CD4-positive, alpha-beta T cell (primary cell): ENCODE measurements around the gene XDH. TPM values are rescaled to one million over a fixed set of nuclear protein-coding genes. Genes with fewer than 3 reads are reported as not detected.

Source experiments
- ATAC-seq: fragments of 200-7000 bp; cut with Tn5 transposase; one replicate; pipeline ENCODE4 v1.10.0; 2022; ENCODE audit warnings: mild to moderate bottlenecking; ENCODE audit not compliant: poor library complexity
- CTCF ChIA-PET: fragments of 350-600 bp; sonication (Branson Sonifier 250); formaldehyde crosslinking; loops from one replicate; lab custom pipeline; 2021; ENCODE audit warnings: antibody characterized with exemption, inconsistent platforms; lab: Charles Lee
- POLR2A ChIA-PET: fragments of 350-600 bp; sonication (Branson Sonifier 250); formaldehyde crosslinking; loops from one replicate; lab custom pipeline; 2021; ENCODE audit warnings: antibody characterized with exemption, inconsistent platforms; lab: Charles Lee
- DNase-seq, 14 experiments: peaks; one replicate each; pipeline ENCODE4 v3.0.0-alpha.2; 2013 to 2020; ENCODE audit warnings: mixed read lengths in 2 of 14
- H3K27ac ChIP-seq, 2 donors: one replicate each; pipeline versions ENCODE4 v1.5.1 to v1.7.0; 2013; ENCODE audit warnings: low read length in 2 of 2, low read depth in 1 of 2, mild to moderate bottlenecking in 1 of 2
- H3K27me3 ChIP-seq, 2 experiments: 1 replicate in 1 of 2; 2 replicates in 1 of 2; pipeline versions ENCODE4 v1.6.1 to v1.7.0; 2013; ENCODE audit warnings: low read length in 2 of 2, control low read depth in 1 of 2, mild to moderate bottlenecking in 1 of 2, moderate library complexity in 1 of 2; ENCODE audit not compliant: insufficient read depth in 2 of 2, control insufficient read depth in 1 of 2
- H3K36me3 ChIP-seq: one replicate; pipeline ENCODE4 v1.6.1; 2013; ENCODE audit warnings: low read length, control low read depth; ENCODE audit not compliant: insufficient read depth
- H3K4me1 ChIP-seq: one replicate; pipeline ENCODE4 v1.6.1; 2013; ENCODE audit warnings: low read length, control low read depth; ENCODE audit not compliant: insufficient read depth
- H3K4me3 ChIP-seq: one replicate; pipeline ENCODE4 v1.5.1; 2013; ENCODE audit warnings: mild to moderate bottlenecking, low read length, moderate library complexity
- H3K9me3 ChIP-seq, 2 experiments: 1 replicate in 1 of 2; 2 replicates in 1 of 2; pipeline versions ENCODE4 v1.6.1 to v1.7.0; 2013; ENCODE audit warnings: low read length in 2 of 2, mild to moderate bottlenecking in 2 of 2, control low read depth in 1 of 2, moderate library complexity in 1 of 2; ENCODE audit not compliant: control insufficient read depth in 1 of 2, insufficient read depth in 1 of 2
- H3K27ac Mint-ChIP-seq: one replicate; pipeline ENCODE4 v1.8.0; 2020; ENCODE audit warnings: mixed read lengths
- H3K27me3 Mint-ChIP-seq: one replicate; pipeline ENCODE4 v1.8.0; 2021; ENCODE audit warnings: mixed read lengths
- H3K36me3 Mint-ChIP-seq: one replicate; pipeline ENCODE4 v1.8.0; 2021; ENCODE audit warnings: low read depth, mixed read lengths
- H3K4me1 Mint-ChIP-seq: one replicate; pipeline ENCODE4 v1.8.0; 2021; ENCODE audit warnings: low read depth, mixed read lengths
- H3K4me3 Mint-ChIP-seq: one replicate; pipeline ENCODE4 v1.8.0; 2020; ENCODE audit warnings: mild to moderate bottlenecking, mixed read lengths
- H3K9me3 Mint-ChIP-seq: one replicate; pipeline ENCODE4 v1.8.0; 2020; ENCODE audit warnings: mixed read lengths
- intact Hi-C, 2 experiments: fragments of 100-400 bp; cut with DNase I in 1 of 2; cut with micrococcal nuclease in 1 of 2; formaldehyde crosslinking; loops; one replicate each; pipeline versions ENCODE4 v1.15.1 to v1.9.0; 2023 to 2025; cut with DNase I, micrococcal nuclease
- total RNA-seq, 174 experiments: library from RNA in 2 of 174; stranded (reverse) in 2 of 174; gene quantifications; one replicate each; pipeline ENCODE4 v1.2.3 and lab custom pipeline; 2021 to 2026
- TF ChIP-seq, protein P1 (sequence below): fragments of 200-600 bp; IDR thresholded peaks from one replicate; pipeline ENCODE4 v1.8.0; 2022; ENCODE audit warnings: antibody characterized with exemption, mild to moderate bottlenecking

The XDH gene
- total RNA-seq, 2 experiments from 2014 or later = 0.05 TPM; not detected in 1

DNA sequence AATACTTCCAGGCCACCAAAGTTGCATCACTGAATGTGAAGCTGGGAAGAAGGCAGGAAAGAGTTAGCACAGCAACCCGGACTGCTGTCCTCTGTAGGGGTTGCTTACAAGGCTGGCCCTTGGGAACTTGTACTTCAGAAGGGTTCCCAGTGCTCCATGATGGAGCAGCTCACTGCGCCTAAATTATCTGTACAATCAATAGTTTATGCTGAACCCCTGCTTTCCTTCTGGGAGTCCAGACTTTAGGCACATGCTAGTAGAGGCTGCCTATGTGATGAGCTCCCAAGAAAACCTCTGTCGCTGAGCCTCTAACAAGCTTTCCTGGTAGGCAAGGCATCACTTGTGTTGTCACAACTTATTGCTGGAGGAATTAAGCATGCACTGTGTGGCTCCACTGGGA is 34.3 kb downstream of the XDH start:
- Histone ChIP-seq H3K4me3 (no peak overlapping the region), H3K36me3 (no peaks in the 10 kb centered on the region), H3K4me1 (no peaks in the 10 kb centered on the region), H3K27me3 (no peaks in the 10 kb centered on the region), H3K27ac (no peak overlapping the region), H3K9me3 (no peaks in the 10 kb centered on the region)
- H3K9me3 Mint-ChIP-seq = no peaks in the 10 kb centered on the region
- ChIA-PET POLR2A (no interaction called here), CTCF (no interaction called here)
- H3K36me3 Mint-ChIP-seq = no peaks in the 10 kb centered on the region
- no peak for DNase-seq
- H3K27ac Mint-ChIP-seq = no peak overlapping the region
- ATAC-seq = no peak
- intact Hi-C loops = no loop called here
- TF ChIP-seq, protein P1, sequence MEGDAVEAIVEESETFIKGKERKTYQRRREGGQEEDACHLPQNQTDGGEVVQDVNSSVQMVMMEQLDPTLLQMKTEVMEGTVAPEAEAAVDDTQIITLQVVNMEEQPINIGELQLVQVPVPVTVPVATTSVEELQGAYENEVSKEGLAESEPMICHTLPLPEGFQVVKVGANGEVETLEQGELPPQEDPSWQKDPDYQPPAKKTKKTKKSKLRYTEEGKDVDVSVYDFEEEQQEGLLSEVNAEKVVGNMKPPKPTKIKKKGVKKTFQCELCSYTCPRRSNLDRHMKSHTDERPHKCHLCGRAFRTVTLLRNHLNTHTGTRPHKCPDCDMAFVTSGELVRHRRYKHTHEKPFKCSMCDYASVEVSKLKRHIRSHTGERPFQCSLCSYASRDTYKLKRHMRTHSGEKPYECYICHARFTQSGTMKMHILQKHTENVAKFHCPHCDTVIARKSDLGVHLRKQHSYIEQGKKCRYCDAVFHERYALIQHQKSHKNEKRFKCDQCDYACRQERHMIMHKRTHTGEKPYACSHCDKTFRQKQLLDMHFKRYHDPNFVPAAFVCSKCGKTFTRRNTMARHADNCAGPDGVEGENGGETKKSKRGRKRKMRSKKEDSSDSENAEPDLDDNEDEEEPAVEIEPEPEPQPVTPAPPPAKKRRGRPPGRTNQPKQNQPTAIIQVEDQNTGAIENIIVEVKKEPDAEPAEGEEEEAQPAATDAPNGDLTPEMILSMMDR = no peak
- no peaks in the 10 kb centered on the region for H3K4me1 Mint-ChIP-seq
- H3K27me3 Mint-ChIP-seq = no peaks in the 10 kb centered on the region
- H3K4me3 Mint-ChIP-seq = no peak overlapping the region

DNA sequence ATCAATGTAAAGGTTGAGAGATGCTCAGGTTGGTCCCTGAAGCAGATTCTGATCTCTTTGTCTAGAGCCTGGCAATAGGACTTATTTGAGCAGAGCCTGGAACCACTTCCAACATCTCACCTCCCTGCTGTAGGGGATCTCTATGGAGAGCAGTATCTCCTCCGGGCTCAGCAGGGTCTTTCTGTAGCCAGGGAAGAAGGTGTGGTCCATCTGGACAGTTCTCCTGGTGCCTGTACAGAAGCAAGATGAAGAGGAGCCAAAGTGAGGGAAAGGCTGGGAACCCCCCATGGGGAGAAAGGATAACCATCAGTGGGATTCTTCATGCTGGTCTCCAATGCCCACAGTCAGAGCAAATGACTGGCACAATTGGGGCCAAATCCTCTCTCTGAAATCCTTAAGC is 34.8 kb downstream of the XDH start:
- TF ChIP-seq, protein P1 = no peak

DNA sequence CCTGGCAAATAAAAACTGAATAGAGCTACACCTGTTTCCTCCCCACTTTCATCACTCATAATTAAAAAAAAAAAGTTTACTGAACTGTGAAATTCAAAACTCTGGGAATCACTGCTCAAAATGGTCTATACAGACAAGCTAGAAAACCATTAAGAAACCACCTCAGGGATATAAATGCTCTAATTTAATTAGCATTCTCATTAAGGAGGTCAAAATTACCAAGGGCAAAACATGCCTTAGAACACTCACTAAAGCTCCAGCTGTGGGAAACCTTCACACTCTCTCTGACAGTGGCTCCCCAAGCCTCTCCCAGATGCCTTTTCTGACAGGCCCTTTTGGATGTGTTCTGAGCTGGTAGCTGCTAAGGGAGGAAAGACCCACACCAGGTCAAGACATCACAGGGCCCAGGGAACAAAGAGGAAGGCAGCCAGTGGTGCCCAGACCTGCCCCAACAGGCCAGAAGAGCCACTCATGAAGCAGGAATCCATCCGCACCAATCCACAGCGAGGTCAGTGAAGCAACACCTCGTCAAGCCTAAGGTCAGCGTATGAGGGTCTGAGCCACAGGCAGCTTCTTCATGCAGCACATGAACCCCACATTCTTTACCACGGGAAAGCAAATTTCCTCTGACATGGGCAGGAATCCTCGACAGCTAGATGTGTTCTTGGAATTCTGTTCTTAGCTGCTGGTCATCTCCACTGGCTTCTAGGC is 35.6 kb downstream of the XDH start:
- TF ChIP-seq, protein P1 = no peak
- no peaks in the 10 kb centered on the region for H3K27me3 ChIP-seq
- Mint-ChIP-seq H3K4me1 (no peaks in the 10 kb centered on the region), H3K27ac (no peak overlapping the region), H3K36me3 (no peaks in the 10 kb centered on the region), H3K4me3 (no peak overlapping the region), H3K27me3 (no peaks in the 10 kb centered on the region), H3K9me3 (no peaks in the 10 kb centered on the region)
- no peak overlapping the region for H3K4me3 ChIP-seq
- no peak for DNase-seq
- ChIA-PET POLR2A (no interaction called here), CTCF (no interaction called here)
- H3K4me1 ChIP-seq = no peaks in the 10 kb centered on the region
- no peaks in the 10 kb centered on the region for H3K9me3 ChIP-seq
- no peak overlapping the region for H3K27ac ChIP-seq
- ATAC-seq = no peak
- H3K36me3 ChIP-seq = no peaks in the 10 kb centered on the region
- intact Hi-C loops = no loop called here

More for the DNA sequence above, 34.8 kb downstream of the XDH start:
- Histone ChIP-seq H3K27me3 (no peaks in the 10 kb centered on the region), H3K36me3 (no peaks in the 10 kb centered on the region), H3K4me1 (no peaks in the 10 kb centered on the region), H3K4me3 (no peak overlapping the region), H3K27ac (no peak overlapping the region), H3K9me3 (no peaks in the 10 kb centered on the region)
- no peaks in the 10 kb centered on the region for H3K9me3 Mint-ChIP-seq
- H3K27me3 Mint-ChIP-seq = no peaks in the 10 kb centered on the region
- intact Hi-C loops = no loop called here
- ChIA-PET CTCF (no interaction called here), POLR2A (no interaction called here)
- ATAC-seq = no peak
- H3K36me3 Mint-ChIP-seq = no peaks in the 10 kb centered on the region
- H3K4me1 Mint-ChIP-seq = no peaks in the 10 kb centered on the region
- H3K27ac Mint-ChIP-seq = no peak overlapping the region
- DNase-seq = no peak
- no peak overlapping the region for H3K4me3 Mint-ChIP-seq
